ENCODE measurements around the gene FAXC. TPM values are rescaled to one million over a fixed set of nuclear protein-coding genes. Genes with fewer than 3 reads are reported as not detected.

FAXC gene
- total RNA-seq, 1 donor from 2014 or later, result 6.6 TPM

- Histone ChIP-seq H3K36me3 (no peaks in the 10 kb centered on the region), H3K4me1 (no peaks in the 10 kb centered on the region), H3K27me3 (no peaks in the 10 kb centered on the region), H3K4me3 (no peak overlapping the region), H3K9me3 (no peaks in the 10 kb centered on the region), H3K27ac (no peak overlapping the region)
- DNase-seq (ENCODE audit: extremely low spot score in 2 of 2), result no peak
- TF ChIP-seq POLR2A (IDR thresholded peaks at IDR 0.05), result no peak
- no peak for TF ChIP-seq POLR2AphosphoS5 (IDR thresholded peaks at IDR 0.05; ENCODE audit: insufficient read depth in 1 of 2, low read depth in 1 of 2)
- TF ChIP-seq CTCF (IDR thresholded peaks at IDR 0.05), result no peak
- intact Hi-C loops (cut with DNase I), result no loop called here
Measured at GRCh38 chr6:99318566-99318965, 30.9 kb downstream of the FAXC start.

- H3K4me1 ChIP-seq, result no peaks in the 10 kb centered on the region
- no peaks in the 10 kb centered on the region for H3K36me3 ChIP-seq
- intact Hi-C loops (cut with DNase I), result no loop called here
- TF ChIP-seq CTCF (IDR thresholded peaks at IDR 0.05) (no peak), POLR2AphosphoS5 (IDR thresholded peaks at IDR 0.05; ENCODE audit: insufficient read depth in 1 of 2, low read depth in 1 of 2) (no peak), POLR2A (IDR thresholded peaks at IDR 0.05) (no peak)
- no peak overlapping the region for H3K27ac ChIP-seq
- H3K27me3 ChIP-seq, result no peaks in the 10 kb centered on the region
- no peaks in the 10 kb centered on the region for H3K9me3 ChIP-seq
- H3K4me3 ChIP-seq, result no peak overlapping the region
- DNase-seq (ENCODE audit: extremely low spot score in 2 of 2), result no peak
Measured at GRCh38 chr6:99312354-99312753, 37.1 kb downstream of the FAXC start.

- Histone ChIP-seq H3K36me3 (no peaks in the 10 kb centered on the region), H3K4me1 (no peaks in the 10 kb centered on the region), H3K27ac (no peak overlapping the region), H3K4me3 (no peak overlapping the region), H3K27me3 (no peaks in the 10 kb centered on the region), H3K9me3 (no peaks in the 10 kb centered on the region)
- no peak for TF ChIP-seq POLR2AphosphoS5 (IDR thresholded peaks at IDR 0.05; ENCODE audit: insufficient read depth in 1 of 2, low read depth in 1 of 2)
- intact Hi-C loops (cut with DNase I), result no loop called here
- DNase-seq (ENCODE audit: extremely low spot score in 2 of 2), result no peak
Measured at GRCh38 chr6:99310553-99310952, 38.9 kb downstream of the FAXC start.

GRCh38 chr6:99309557-99309956, 39.9 kb downstream of the FAXC start:
- DNase-seq (ENCODE audit: extremely low spot score in 2 of 2), result no peak
- no peaks in the 10 kb centered on the region for H3K36me3 ChIP-seq

GRCh38 chr6:99308788-99309187, 40.7 kb downstream of the FAXC start:
- Histone ChIP-seq H3K4me3 (no peak overlapping the region), H3K36me3 (no peaks in the 10 kb centered on the region), H3K4me1 (no peaks in the 10 kb centered on the region), H3K27me3 (no peaks in the 10 kb centered on the region), H3K9me3 (no peaks in the 10 kb centered on the region), H3K27ac (no peak overlapping the region)
- TF ChIP-seq CTCF (IDR thresholded peaks at IDR 0.05) (no peak), POLR2AphosphoS5 (IDR thresholded peaks at IDR 0.05; ENCODE audit: insufficient read depth in 1 of 2, low read depth in 1 of 2) (no peak), POLR2A (IDR thresholded peaks at IDR 0.05) (no peak)
- DNase-seq (ENCODE audit: extremely low spot score in 2 of 2), result no peak
- intact Hi-C loops (cut with DNase I), result no loop called here

More at GRCh38 chr6:99309557-99309956, 39.9 kb downstream of the FAXC start:
- TF ChIP-seq POLR2AphosphoS5 (IDR thresholded peaks at IDR 0.05; ENCODE audit: insufficient read depth in 1 of 2, low read depth in 1 of 2), result no peak
- TF ChIP-seq POLR2A (IDR thresholded peaks at IDR 0.05), result no peak
- TF ChIP-seq CTCF (IDR thresholded peaks at IDR 0.05), result no peak
- Histone ChIP-seq H3K9me3 (no peaks in the 10 kb centered on the region), H3K4me1 (no peaks in the 10 kb centered on the region), H3K27ac (no peak overlapping the region), H3K4me3 (no peak overlapping the region), H3K27me3 (no peaks in the 10 kb centered on the region)
- intact Hi-C loops (cut with DNase I), result no loop called here
